ENCODE measurements around the gene PLCH2. TPM values are rescaled to one million over a fixed set of nuclear protein-coding genes. Genes with fewer than 3 reads are reported as not detected.

Gene PLCH2
- total and polyA plus RNA-seq, 2 of the 13 experiments (the other 11 are each of a cell fraction or from before 2014, with no cell fraction given) = 0.15 to 0.67 TPM

- TF ChIP-seq ZBTB10 (CRISPR knock-in tag; IDR thresholded peaks at IDR 0.05; ENCODE audit: borderline replicate concordance) (peak; percentile 51; the same call in 1 of the 2 replicates), MLXIP (CRISPR knock-in tag; IDR thresholded peaks at IDR 0.05; ENCODE audit: borderline replicate concordance) (0 out of 2 replicates have a peak, but pooled peaks have one; percentile 22), ZSCAN21 (CRISPR knock-in tag; IDR thresholded peaks at IDR 0.05; ENCODE audit: borderline replicate concordance) (0 out of 2 replicates have a peak, but pooled peaks have one; percentile 51), ZBTB20 (CRISPR knock-in tag; IDR thresholded peaks at IDR 0.05; ENCODE audit: borderline replicate concordance, low read depth) (peak; percentile 40; the same call in 1 of the 2 replicates), ZNF280D (CRISPR knock-in tag; IDR thresholded peaks at IDR 0.05) (0 out of 2 replicates have a peak, but pooled peaks have one; percentile 35), MXD1 (CRISPR knock-in tag; IDR thresholded peaks at IDR 0.05) (peak; percentile 26; the same call in 1 of the 2 replicates), PRDM15 (CRISPR knock-in tag; IDR thresholded peaks at IDR 0.05) (0 out of 2 replicates have a peak, but pooled peaks have one; percentile 24), SOX5 (CRISPR knock-in tag; IDR thresholded peaks at IDR 0.05; ENCODE audit: borderline replicate concordance) (no peak), TERF1 (CRISPR knock-in tag; IDR thresholded peaks at IDR 0.05) (no peak), ZNF253 (CRISPR knock-in tag; IDR thresholded peaks at IDR 0.05; ENCODE audit: borderline replicate concordance) (no peak), MXD3 (CRISPR knock-in tag; IDR thresholded peaks at IDR 0.05) (peak; percentile 31; the same call in 1 of the 2 replicates), BCL6 (CRISPR knock-in tag; IDR thresholded peaks at IDR 0.05) (no peak), ERF (CRISPR knock-in tag; IDR thresholded peaks at IDR 0.05) (no peak; the same call in 1 of the 2 replicates)
Measured at GRCh38 chr1:2468041-2468472, 8.0 kb upstream of the PLCH2 start (continued).

Measured in HepG2 (cell line).